NCI-H146 treated with DMSO at 0.1 percent for 48 hours (cell line): Measurements from ENCODE around the gene PDIA5.

ENCODE experiments used
- DNase-seq: peaks from one replicate; lab custom pipeline; 2025; ENCODE audit not compliant: unreplicated experiment; lab: John Stamatoyannopoulos, UW

PDIA5 gene

DNA sequence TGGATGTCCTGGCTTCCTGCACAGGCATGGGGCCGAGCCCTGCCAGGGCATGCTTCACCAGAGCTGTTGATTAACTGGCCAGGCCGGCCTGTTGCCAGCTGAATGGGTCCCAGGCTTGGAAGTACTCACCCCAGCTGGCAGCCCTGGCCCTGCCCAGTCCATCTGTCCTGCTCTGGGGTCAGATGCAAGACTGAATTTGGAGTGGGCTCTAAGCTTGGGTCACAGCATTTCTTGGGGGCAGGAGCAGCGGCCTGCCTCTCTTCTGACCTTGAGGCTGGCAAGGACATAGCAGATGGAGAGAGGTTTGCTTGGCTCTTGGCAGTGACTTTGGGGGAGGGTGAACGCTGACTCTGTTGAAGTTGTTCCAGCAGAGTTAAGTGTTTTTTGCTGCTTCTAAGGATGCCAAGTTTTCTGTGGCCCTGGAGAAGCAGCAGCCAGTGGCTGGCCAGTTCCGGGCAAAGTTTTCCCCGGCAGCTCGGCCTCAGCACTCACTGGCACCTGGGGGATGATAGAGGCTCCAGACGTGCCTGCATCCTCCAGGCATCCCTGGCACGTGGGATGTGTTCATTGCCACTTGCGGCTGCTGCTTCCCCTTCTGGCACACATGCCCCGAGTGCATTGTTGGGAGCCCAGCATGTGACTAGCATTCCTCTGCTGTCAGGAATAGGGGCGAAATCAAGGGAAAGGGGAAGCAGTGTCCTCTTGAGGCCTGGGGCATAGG, 22.9 kb downstream of the PDIA5 start:
- no peak for DNase-seq

GRCh38 chr3:123090728-123091531, 24.1 kb downstream of the PDIA5 start:
- DNase-seq = peak; percentile 95

- no peak for DNase-seq
Observed at GRCh38 chr3:123092243-123092642, 25.4 kb downstream of the PDIA5 start.

GRCh38 chr3:123093696-123094095, 26.9 kb downstream of the PDIA5 start:
- no peak for DNase-seq

DNA sequence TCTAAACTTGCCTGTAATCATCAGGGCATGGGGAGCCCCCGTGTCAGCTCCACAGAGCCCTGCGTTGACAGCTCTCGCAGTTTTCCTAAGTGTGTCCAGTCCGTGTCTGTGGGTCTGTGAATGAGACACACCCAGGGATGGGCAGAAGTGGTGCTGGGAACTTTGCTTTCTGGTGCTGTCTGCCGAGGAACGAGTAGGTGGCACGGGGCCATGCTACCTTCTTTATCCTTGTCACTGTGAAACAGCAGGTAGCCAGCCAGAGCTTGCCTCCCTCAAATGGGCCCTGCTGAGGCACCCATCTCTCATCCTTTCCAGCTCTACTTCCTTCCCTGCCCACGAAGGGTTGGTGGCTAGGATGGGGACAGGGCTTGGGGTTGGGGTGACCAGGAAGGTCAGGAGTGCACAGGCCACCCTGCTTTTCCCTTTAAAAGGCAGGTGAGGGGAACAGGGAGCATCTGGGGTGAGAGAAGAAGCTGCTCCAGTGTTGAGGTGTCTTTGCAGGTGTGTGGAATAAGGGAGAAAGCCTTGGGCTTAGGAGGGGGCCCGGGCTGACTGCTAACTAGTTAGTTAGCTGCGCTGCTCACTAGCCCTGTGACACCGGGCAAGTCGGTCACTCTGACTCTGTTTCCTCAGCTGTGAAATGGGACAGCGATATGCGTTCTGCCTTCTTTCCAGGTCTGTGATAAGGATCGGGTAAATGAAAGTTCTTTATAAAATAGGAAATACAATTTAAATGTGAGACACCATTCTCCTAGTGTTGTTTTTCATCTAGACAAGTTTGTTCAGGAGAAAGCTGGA, 27.9 kb downstream of the PDIA5 start:
- DNase-seq = no peak

GRCh38 chr3:123096126-123096525, 29.3 kb downstream of the PDIA5 start:
- DNase-seq = no peak

- DNase-seq = no peak
Observed at GRCh38 chr3:123096731-123097130, 29.9 kb downstream of the PDIA5 start.

GRCh38 chr3:123098426-123099330, 31.9 kb downstream of the PDIA5 start:
- no peak for DNase-seq

DNA sequence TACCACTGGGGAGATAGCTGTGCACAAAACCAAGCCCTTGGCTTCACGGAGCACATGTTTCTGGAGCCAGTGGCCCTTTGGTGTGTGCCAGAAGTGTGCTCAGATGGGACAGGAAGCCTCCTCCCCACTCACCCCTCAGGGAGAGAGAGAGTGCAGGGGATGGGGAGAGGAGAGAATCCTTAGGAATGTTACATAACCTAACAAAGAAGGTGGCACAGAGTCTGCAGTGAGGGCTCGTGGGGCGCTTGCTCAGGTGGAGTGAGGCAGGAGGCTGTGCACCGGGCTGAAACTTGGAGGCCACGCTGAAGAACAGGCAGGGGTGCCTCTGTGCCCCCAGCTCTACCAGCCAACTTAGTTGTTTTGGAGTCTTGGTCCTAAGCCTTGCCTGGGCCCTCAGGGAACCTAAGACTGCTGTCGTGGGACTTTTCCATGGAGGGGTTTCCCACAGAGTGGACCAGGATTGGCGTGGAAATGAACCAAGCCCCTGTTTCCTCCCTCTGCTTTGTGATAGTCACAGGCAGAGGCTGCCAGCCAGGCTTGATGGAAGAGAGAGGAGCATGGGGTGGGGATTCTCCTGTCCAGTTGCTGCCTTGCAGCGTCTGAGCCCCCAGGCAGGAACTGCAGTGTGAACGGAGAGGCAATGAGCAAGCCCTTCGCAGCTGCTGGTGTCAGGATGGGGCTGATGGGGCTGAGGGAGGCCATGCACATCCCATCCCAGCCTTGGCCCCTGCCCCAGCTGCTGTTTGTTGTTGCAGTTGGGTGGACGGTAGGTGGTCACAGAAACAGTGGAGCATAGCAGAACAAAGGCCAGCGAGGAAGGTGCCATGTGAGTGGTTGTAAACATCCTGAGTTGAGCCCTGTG, 32.7 kb downstream of the PDIA5 start:
- DNase-seq = no peak

DNA sequence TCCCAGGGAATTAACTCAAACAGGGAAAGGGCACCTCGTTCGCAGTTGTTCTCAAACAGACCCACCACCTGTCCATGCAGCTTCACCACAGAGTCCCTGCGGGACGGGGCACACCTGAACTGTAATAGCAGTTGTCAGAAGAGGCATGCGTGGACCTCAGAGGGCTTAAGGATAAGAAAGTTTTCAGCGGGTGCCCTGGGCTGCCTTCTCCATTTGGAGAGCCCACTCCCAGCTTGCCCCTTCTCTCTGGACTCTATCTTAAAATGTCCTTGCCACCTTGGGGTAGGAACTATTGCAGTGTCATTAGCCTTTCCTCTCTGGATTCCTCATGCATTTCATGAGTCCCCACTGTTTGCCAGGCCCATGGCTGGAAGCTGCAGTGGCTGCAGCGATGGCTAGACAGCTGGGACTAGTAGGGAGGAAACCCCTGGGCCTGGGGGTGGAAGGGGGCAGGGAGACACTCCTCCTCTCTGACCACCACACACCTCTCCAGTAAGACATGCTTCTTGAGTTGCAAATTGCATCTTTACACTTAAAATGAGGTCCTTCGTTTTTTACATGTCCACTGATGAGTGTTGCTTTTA, 33.5 kb downstream of the PDIA5 start:
- no peak for DNase-seq

DNA sequence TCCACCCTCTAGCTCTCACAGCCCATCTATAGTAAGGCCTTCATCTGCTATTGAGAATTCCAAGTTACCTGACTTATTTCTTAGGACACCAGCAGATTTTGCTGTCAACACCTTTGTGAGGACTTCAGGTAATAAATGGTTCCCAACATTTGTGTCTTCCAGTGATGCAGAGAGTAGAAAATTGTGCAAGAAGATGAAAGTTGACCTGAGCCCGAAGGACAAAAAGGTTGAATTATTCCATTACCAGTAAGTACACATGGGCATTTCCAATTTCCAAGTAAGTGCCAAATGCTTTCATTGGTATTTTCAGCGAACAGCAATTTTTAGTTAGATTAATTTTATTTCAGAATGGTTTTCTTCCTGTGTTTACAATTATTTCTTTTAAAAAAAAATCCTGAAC, 35.4 kb downstream of the PDIA5 start:
- no peak for DNase-seq

- DNase-seq = no peak
Observed at GRCh38 chr3:123102826-123103225, 36.0 kb downstream of the PDIA5 start.

DNA sequence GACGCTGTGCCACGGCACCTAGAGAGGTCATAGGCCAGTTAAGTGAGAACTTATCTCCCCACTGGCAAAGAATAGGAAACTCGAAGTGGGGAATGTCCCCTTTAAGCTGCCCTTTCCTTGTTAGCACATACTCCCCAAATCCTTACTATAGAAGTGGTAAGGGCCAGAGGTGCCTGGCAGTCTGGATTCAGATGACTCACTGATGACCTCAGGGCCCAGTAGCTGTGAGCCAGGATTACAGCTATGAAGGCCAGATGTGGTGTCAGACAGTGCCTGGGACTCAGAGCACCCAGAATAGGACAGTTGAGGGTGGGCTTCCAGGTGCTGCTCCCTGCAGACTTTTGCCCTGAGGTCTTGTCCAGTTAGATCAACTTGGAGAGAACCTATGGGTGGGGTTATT, 37.7 kb downstream of the PDIA5 start:
- DNase-seq = no peak

DNA sequence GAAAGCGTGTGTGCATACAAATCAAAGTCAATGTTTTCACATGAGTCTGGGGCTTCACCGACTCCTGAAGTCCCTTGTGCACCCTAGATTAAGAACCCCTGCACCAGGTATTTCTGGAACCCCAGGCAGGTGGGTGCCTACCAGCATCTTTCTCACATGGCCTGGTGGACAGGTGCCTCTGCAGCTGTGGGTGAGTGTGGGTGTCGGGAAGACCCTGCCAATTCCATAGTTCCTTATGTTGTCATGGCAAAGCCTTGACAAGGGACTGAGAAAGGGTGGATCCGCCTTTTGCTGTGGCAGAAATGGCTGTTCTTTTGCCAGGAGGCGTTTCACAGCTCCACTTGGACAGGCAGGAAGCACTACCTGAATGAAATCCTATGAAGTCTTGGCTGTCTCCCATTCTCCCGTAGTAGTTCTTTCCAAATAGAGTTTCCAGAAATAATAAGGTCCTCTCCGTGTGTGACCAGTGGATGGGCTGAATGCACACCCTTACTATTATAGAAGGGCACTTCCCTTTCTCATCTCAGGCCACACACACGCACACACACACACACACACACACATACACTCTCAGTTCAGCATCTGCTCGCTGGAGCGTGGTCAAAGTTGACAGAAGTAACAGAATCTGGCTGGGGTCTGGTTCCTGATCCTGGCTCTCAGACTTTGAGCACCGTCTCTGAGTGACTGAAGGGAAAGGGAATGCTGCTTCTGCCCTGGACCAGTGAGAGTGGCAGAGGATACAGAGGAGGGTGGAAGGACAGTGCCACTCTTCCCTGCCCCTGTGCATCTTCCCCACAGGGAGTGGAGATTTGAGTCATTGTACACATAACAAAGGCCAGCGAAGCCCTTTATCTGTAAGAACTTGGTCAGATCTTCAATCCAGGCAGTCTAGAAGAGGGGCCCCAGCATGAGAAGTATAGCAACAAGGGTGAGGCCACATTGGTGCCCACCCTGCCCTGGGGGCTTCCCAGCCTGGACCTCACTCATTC, 38.7 kb downstream of the PDIA5 start:
- DNase-seq = no peak

- no peak for DNase-seq
Observed at GRCh38 chr3:123110282-123110975, 43.6 kb downstream of the PDIA5 start.

GRCh38 chr3:123110976-123111615, 44.3 kb downstream of the PDIA5 start:
- DNase-seq = no peak

DNA sequence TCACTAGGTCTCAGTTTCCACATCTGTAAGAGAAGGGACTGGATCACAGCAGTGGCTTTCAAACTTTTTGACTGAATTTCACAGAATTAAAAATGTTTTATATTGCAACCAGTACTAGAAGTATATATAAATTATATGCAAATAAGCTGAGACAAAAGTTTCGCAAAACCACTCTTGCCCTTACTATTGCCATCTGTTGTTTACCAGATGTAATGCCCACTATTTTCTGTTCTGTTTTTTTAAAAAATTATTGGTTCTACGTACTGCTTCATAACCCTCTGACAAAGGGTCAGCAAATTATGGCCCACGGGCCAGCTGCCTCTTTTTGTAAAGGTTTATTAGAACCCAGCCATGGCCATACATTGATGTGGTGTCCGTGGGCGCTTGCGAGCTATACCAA, 44.8 kb downstream of the PDIA5 start:
- no peak for DNase-seq
